Measurements from ENCODE around the gene REELD1. TPM values are rescaled to one million over a fixed set of nuclear protein-coding genes. Genes with fewer than 3 reads are reported as not detected.

REELD1 gene
- total RNA-seq, 1 donor from 2014 or later = 0.74 TPM

GRCh38 chr4:146247356-146247755, 33.0 kb downstream of the REELD1 start:
- intact Hi-C loops (cut with DNase I) = no loop called here
- Histone ChIP-seq H3K4me3 (no peak overlapping the region), H3K4me1 (peaks cover 6% of the 10 kb centered on the region), H3K27ac (no peak overlapping the region), H3K27me3 (no peaks in the 10 kb centered on the region), H3K9me3 (no peaks in the 10 kb centered on the region), H3K36me3 (no peaks in the 10 kb centered on the region)
- TF ChIP-seq POLR2A (IDR thresholded peaks at IDR 0.05) = no peak
- no peak for TF ChIP-seq POLR2AphosphoS5 (IDR thresholded peaks at IDR 0.05; ENCODE audit: insufficient read depth in 1 of 2, low read depth in 1 of 2)
- no peak for TF ChIP-seq CTCF (IDR thresholded peaks at IDR 0.05)
- DNase-seq (ENCODE audit: extremely low spot score in 2 of 2) = no peak

- Histone ChIP-seq H3K9me3 (no peaks in the 10 kb centered on the region), H3K4me3 (no peak overlapping the region), H3K27ac (no peak overlapping the region), H3K36me3 (no peaks in the 10 kb centered on the region), H3K4me1 (no peaks in the 10 kb centered on the region), H3K27me3 (no peaks in the 10 kb centered on the region)
- TF ChIP-seq CTCF (IDR thresholded peaks at IDR 0.05) = no peak
- no peak for TF ChIP-seq POLR2A (IDR thresholded peaks at IDR 0.05)
- TF ChIP-seq POLR2AphosphoS5 (IDR thresholded peaks at IDR 0.05; ENCODE audit: insufficient read depth in 1 of 2, low read depth in 1 of 2) = no peak
- DNase-seq (ENCODE audit: extremely low spot score in 2 of 2) = no peak
- intact Hi-C loops (cut with DNase I) = no loop called here
These were observed 38.8 kb downstream of the REELD1 start for GRCh38 chr4:146252969-146253611.

DNA sequence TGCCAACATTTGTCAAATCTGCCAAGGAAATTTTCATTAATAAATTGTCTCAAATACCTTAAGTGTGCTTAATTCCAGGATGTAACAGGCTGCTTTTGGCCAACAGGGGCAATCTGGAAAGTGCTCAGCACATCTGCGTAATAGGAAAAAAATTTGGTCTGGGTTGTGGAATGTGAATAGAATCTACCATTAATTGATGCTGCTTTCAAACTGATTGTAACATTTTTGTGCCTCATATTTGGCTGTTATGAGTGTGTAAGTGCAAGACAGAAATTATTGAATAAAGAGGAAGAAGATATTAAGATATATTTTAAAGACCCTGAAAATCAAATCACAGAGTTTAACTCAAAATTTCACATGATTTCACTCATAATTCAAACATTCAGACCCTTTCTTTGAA, 41.1 kb downstream of the REELD1 start:
- H3K36me3 ChIP-seq = no peaks in the 10 kb centered on the region
- no peak for DNase-seq (ENCODE audit: extremely low spot score in 2 of 2)
- intact Hi-C loops (cut with DNase I) = no loop called here
- H3K27me3 ChIP-seq = no peaks in the 10 kb centered on the region
- H3K4me1 ChIP-seq = no peaks in the 10 kb centered on the region
- no peak for TF ChIP-seq POLR2AphosphoS5 (IDR thresholded peaks at IDR 0.05; ENCODE audit: insufficient read depth in 1 of 2, low read depth in 1 of 2)
- TF ChIP-seq POLR2A (IDR thresholded peaks at IDR 0.05) = no peak
- no peak for TF ChIP-seq CTCF (IDR thresholded peaks at IDR 0.05)
- H3K4me3 ChIP-seq = no peak overlapping the region
- no peak overlapping the region for H3K27ac ChIP-seq
- H3K9me3 ChIP-seq = no peaks in the 10 kb centered on the region

DNA sequence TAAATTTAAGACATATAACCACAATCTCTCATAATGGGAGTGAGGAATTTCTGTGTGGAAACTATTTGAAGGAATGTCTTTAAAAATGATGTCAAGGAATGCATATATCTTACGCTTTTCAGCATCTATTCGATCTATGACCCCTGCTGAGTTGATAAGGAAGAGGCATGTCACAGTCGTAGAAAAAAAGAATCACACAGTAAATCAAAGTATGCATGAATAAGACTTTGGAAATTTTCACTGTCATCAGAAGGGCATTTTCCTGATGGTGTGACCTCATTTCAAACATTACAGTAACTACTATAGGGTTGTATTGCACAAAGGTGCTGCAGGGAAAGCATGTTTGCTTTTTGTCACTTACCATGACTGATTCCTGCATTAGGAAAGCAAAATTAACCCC, 41.5 kb downstream of the REELD1 start:
- TF ChIP-seq CTCF (IDR thresholded peaks at IDR 0.05) (no peak), POLR2A (IDR thresholded peaks at IDR 0.05) (no peak), POLR2AphosphoS5 (IDR thresholded peaks at IDR 0.05; ENCODE audit: insufficient read depth in 1 of 2, low read depth in 1 of 2) (no peak)
- intact Hi-C loops (cut with DNase I) = no loop called here

GRCh38 chr4:146256328-146256727, 42.0 kb downstream of the REELD1 start:
- no peak for DNase-seq (ENCODE audit: extremely low spot score in 2 of 2)
- Histone ChIP-seq H3K27ac (no peak overlapping the region), H3K36me3 (no peaks in the 10 kb centered on the region), H3K9me3 (no peaks in the 10 kb centered on the region), H3K4me1 (no peaks in the 10 kb centered on the region), H3K4me3 (no peak overlapping the region), H3K27me3 (no peaks in the 10 kb centered on the region)
- intact Hi-C loops (cut with DNase I) = no loop called here
- no peak for TF ChIP-seq POLR2AphosphoS5 (IDR thresholded peaks at IDR 0.05; ENCODE audit: insufficient read depth in 1 of 2, low read depth in 1 of 2)
- no peak for TF ChIP-seq POLR2A (IDR thresholded peaks at IDR 0.05)
- TF ChIP-seq CTCF (IDR thresholded peaks at IDR 0.05) = no peak

More for the DNA sequence above, 41.5 kb downstream of the REELD1 start:
- DNase-seq (ENCODE audit: extremely low spot score in 2 of 2) = no peak
- no peak overlapping the region for H3K4me3 ChIP-seq
- no peak overlapping the region for H3K27ac ChIP-seq
- H3K36me3 ChIP-seq = no peaks in the 10 kb centered on the region
- no peaks in the 10 kb centered on the region for H3K9me3 ChIP-seq
- H3K27me3 ChIP-seq = no peaks in the 10 kb centered on the region
- no peaks in the 10 kb centered on the region for H3K4me1 ChIP-seq

Measured in vagina (tissue), 2 donors.